HG02885 (cell line): Measurements from ENCODE around the gene ITGAL.
"Not testable (repeated sequence)": the region's sequence is repeated elsewhere in the genome, so short reads cannot be mapped to it uniquely, and the experiment has no call there.

Experiments used
- ATAC-seq: cut with Tn5 transposase; IDR thresholded peaks from one replicate; pipeline ENCODE4 v1.9.1; 2021; ENCODE audit warnings: mild to moderate bottlenecking; ENCODE audit not compliant: unreplicated experiment, poor library complexity

Gene ITGAL

GRCh38 chr16:30539986-30540526 is 67.5 kb downstream of the ITGAL start:
- not testable (repeated sequence) for ATAC-seq

- ATAC-seq, result not testable (repeated sequence)
These were observed 68.4 kb downstream of the ITGAL start for GRCh38 chr16:30540916-30541464.

- no peak for ATAC-seq
These were observed 69.2 kb downstream of the ITGAL start for GRCh38 chr16:30541502-30542329.

GRCh38 chr16:30543067-30543466 is 70.5 kb downstream of the ITGAL start:
- ATAC-seq, result no peak

- ATAC-seq, result no peak
These were observed 73.6 kb downstream of the ITGAL start for GRCh38 chr16:30546115-30546514.

GRCh38 chr16:30548416-30549253 is 76.1 kb downstream of the ITGAL start:
- no peak for ATAC-seq

GRCh38 chr16:30551781-30552180 is 79.2 kb downstream of the ITGAL start:
- no peak for ATAC-seq

- no peak for ATAC-seq
These were observed 80.4 kb downstream of the ITGAL start for GRCh38 chr16:30552956-30553355.

GRCh38 chr16:30553393-30553899 is 80.9 kb downstream of the ITGAL start:
- no peak for ATAC-seq

GRCh38 chr16:30554557-30555314 is 82.2 kb downstream of the ITGAL start:
- ATAC-seq, result no peak

- ATAC-seq, result no peak
These were observed 83.0 kb downstream of the ITGAL start for GRCh38 chr16:30555315-30556124.

GRCh38 chr16:30556125-30556473 is 83.6 kb downstream of the ITGAL start:
- ATAC-seq, result no peak

- peak; percentile 5 for ATAC-seq
These were observed 85.1 kb downstream of the ITGAL start for GRCh38 chr16:30557707-30557956.

GRCh38 chr16:30557957-30558788 is 85.6 kb downstream of the ITGAL start, which contains the start of gene ZNF764:
Gene ZNF764 (minus strand): TSS chr16:30558374. CDS start chr16:30558182, 192 bp downstream.
- peak; percentile 88 for ATAC-seq

GRCh38 chr16:30558789-30559377 is 86.3 kb downstream of the ITGAL start:
- ATAC-seq, result no peak

GRCh38 chr16:30559690-30560089 is 87.1 kb downstream of the ITGAL start:
- no peak for ATAC-seq

- ATAC-seq, result no peak
These were observed 88.7 kb downstream of the ITGAL start for GRCh38 chr16:30561089-30561816.
